BJ (cell line): ENCODE data around the gene MPZL3. TPM values are rescaled to one million over a fixed set of nuclear protein-coding genes. Genes with fewer than 3 reads are reported as not detected.

Experiments used
- CTCF ChIA-PET: fragments of 350-600 bp; formaldehyde crosslinking; extraction: SDS; loops from one replicate; lab custom pipeline; 2021; ENCODE audit warnings: antibody characterized with exemption, inconsistent platforms; lab: Yijun Ruan, JAX
- POLR2A ChIA-PET: fragments of 300-600 bp; sonication (Branson Sonifier 250); formaldehyde crosslinking; extraction: SDS; loops from one replicate; lab custom pipeline; 2021; ENCODE audit warnings: antibody characterized with exemption; lab: Charles Lee
- DNase-seq: peaks from one replicate; pipeline ENCODE4 v3.0.0-alpha.2; 2011; ENCODE audit warnings: low read depth
- H3K27me3 ChIP-seq: 2 replicates; pipeline ENCODE4 v1.6.0; 2011; ENCODE audit warnings: low read length; ENCODE audit not compliant: control insufficient read depth, insufficient read depth
- H3K36me3 ChIP-seq: 2 replicates; pipeline ENCODE4 v1.5.1; 2011; ENCODE audit warnings: low read length; ENCODE audit not compliant: control insufficient read depth, insufficient read depth
- H3K4me3 ChIP-seq: 2 replicates; pipeline ENCODE4 v1.5.1; 2011; ENCODE audit warnings: low read depth, mild to moderate bottlenecking, control low read depth, low read length
- polyA plus RNA-seq: library from polyadenylated mRNA; depleted of rRNA; stranded (reverse); fragments of >200 nt; gene quantifications from 2 replicates; pipeline ENCODE4 v1.2.3, GENCODE V29; 2011
- TF ChIP-seq, protein P1 (sequence below): IDR thresholded peaks from 2 replicates; pipeline ENCODE4 v1.5.1; 2011; ENCODE audit warnings: low read depth, mild to moderate bottlenecking, control low read depth, inconsistent platforms, low read length, moderate library complexity; ENCODE audit not compliant: insufficient read depth

MPZL3 gene
- polyA plus RNA-seq, 1 experiment: 0.39 TPM

DNA sequence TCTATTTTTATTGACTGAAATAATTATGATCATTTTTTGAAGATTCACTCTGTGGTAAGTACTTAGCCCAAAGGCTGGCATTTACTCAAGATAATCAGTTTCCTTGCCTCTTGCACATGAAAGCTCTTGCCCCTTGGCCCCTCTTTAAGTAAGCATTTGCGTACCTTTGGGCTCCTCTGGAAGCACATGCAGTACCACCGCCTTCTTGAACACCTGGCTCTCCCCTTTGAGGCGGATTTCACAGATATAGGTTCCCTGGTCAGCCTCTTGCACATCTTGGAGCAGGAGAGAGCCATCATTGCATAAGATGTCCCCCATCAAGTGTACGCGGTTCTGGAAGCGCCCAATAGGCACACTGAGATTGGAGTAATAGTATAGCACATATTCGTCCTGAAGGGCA, 41.8 kb downstream of the MPZL3 start:
- POLR2A ChIA-PET: no interaction called here
- H3K27me3 ChIP-seq: peaks cover 10% of the 10 kb centered on the region

DNA sequence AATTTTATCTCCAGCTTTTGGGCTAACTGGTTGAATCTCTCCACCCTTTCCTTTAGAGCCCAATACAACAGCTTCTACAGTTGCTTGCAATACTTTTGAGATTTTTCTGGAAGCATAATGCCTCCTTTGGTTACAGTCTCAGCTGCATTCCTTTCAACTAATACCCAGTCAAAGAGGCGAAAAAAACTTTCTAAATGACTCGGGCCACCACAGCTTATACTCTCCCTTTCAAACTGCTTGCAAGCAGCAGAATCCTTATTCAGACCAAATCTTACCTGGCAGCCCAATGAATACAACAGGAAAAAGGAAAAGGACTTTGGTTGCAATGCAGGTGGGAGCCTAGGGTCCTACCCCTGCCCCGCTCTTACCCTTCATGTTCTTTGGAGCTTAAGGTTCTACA, 43.1 kb downstream of the MPZL3 start:
- H3K4me3 ChIP-seq: no peak overlapping the region
- ChIA-PET POLR2A (no interaction called here), CTCF (interaction anchor here (0.6 kb wide), 1 partner anchor 38 kb away, joined by 4 read pairs; no protein-coding TSS in a partner anchor)
- peaks cover 6% of the 10 kb centered on the region for H3K27me3 ChIP-seq
- H3K36me3 ChIP-seq: no peaks in the 10 kb centered on the region
- TF ChIP-seq, protein P1, sequence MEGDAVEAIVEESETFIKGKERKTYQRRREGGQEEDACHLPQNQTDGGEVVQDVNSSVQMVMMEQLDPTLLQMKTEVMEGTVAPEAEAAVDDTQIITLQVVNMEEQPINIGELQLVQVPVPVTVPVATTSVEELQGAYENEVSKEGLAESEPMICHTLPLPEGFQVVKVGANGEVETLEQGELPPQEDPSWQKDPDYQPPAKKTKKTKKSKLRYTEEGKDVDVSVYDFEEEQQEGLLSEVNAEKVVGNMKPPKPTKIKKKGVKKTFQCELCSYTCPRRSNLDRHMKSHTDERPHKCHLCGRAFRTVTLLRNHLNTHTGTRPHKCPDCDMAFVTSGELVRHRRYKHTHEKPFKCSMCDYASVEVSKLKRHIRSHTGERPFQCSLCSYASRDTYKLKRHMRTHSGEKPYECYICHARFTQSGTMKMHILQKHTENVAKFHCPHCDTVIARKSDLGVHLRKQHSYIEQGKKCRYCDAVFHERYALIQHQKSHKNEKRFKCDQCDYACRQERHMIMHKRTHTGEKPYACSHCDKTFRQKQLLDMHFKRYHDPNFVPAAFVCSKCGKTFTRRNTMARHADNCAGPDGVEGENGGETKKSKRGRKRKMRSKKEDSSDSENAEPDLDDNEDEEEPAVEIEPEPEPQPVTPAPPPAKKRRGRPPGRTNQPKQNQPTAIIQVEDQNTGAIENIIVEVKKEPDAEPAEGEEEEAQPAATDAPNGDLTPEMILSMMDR: no peak
- DNase-seq: no peak

More for the DNA sequence above, 41.8 kb downstream of the MPZL3 start:
- no peak overlapping the region for H3K4me3 ChIP-seq
- TF ChIP-seq, protein P1: no peak
- no peaks in the 10 kb centered on the region for H3K36me3 ChIP-seq
- no peak for DNase-seq
- CTCF ChIA-PET: no interaction called here

DNA sequence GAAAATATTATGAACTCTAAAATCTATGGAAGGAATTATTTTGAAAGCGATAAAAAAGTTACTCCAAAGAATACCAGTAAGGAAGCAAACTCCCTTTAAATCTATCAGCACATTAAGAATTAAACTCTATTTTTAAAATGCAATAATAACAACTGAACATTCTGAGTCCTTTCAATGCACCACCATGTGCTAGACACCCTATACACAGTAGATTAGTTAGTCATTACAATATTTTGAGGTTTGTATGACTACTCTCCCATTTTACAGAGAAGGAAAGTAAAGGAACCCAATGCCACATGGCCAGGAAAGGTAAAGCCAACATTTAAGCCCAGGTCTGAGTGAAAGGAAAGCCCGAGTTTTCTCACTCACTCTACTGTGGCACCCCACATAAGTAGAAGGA, 45.1 kb downstream of the MPZL3 start:
- TF ChIP-seq, protein P1: no peak
- H3K4me3 ChIP-seq: no peak overlapping the region
- no peak for DNase-seq
- CTCF ChIA-PET: interaction anchor here (0.6 to 1.2 kb wide), 2 partner anchors 9 to 36 kb away, joined by 3 to 7 read pairs; no protein-coding TSS in a partner anchor
- POLR2A ChIA-PET: no interaction called here
- H3K36me3 ChIP-seq: no peaks in the 10 kb centered on the region
- peaks cover 10% of the 10 kb centered on the region for H3K27me3 ChIP-seq

DNA sequence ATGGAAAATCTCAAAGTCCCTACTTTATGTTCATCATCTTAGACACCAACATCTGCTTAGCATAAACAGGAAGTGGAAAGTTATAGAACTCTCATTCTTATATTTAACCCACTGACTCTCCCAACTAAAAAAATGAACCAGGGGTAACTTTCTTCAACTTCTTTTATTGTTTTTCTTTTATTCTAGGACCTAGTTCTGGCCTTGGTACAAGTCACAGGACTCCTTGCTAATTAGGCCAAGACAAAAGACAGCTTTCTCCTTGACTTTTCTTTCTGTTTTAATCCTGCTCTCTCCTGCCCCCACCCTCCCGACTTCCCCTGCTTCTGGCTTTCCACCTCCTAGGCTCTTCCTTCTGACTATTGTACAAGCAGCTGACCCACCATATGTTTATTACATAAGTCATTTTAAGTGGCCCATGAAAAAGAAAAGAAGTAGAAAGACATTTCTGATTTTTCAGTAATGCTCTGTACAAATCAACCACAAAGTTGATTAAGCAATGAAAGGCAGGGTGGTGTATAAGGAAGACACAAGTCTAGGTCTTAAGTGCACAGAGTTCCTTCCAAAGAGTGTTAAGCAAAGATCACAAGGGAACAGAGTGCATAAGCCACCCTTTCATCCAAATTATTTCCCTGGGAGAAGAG, 45.7 kb downstream of the MPZL3 start:
- H3K36me3 ChIP-seq: no peaks in the 10 kb centered on the region
- H3K4me3 ChIP-seq: no peak overlapping the region
- no peak for DNase-seq
- TF ChIP-seq, protein P1: no peak
- ChIA-PET CTCF (no interaction called here), POLR2A (no interaction called here)
- H3K27me3 ChIP-seq: peaks cover 11% of the 10 kb centered on the region

DNA sequence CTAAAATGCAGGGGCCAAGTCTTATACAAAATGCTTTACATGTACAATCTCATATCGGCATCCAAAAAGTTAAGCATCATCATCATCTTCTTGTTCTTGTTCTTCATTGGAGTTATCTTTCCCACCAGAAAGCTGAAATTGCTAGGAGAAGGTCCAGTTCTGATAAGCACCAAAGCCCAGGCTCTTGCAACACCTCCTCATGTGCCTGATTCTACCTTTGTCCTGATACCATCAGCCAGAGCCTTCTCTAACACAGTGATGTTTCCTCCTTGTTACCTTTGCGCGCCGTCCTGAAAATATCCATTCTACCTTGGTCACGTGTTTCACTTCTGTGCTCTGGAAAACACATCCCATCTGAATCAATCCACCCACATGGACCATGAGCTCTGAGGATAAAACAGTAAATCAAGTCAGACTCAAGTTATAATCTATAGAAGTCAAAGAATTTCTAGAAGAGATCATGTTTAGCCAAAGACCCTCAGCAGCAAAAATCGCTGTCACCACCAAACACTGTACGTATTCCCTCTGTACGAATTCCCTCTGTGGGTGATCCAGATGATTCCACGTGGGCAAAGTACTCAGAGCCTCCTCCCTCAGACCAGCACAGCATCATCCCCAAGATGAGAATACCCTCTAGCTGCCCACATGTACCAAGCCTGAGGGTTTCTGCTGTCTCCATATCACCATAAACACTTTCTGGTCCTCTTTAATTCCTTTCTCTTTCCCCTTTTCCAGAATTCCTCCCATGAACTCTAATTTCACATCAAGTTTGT, 46.4 kb downstream of the MPZL3 start:
- CTCF ChIA-PET: no interaction called here
- TF ChIP-seq, protein P1: no peak
- H3K4me3 ChIP-seq: no peak overlapping the region
- H3K36me3 ChIP-seq: no peaks in the 10 kb centered on the region
- peaks cover 11% of the 10 kb centered on the region for H3K27me3 ChIP-seq
- POLR2A ChIA-PET: no interaction called here
- no peak for DNase-seq
